HepG2 (cell line): Measurements from ENCODE around the gene TMEM156. TPM values are rescaled to one million over a fixed set of nuclear protein-coding genes. Genes with fewer than 3 reads are reported as not detected.

Experiments used
- ASH2L ChIP-seq: fragments of 300-600, 200-600 bp; sonication (generic); IDR thresholded peaks from 2 replicates; pipeline ENCODE4 v1.7.0; 2017; ENCODE audit warnings: low read depth, mild to moderate bottlenecking, moderate library complexity, mixed read lengths, low read length; ENCODE audit not compliant: insufficient read length
- CREB3 ChIP-seq: sonication (generic); formaldehyde crosslinking; IDR thresholded peaks from 2 replicates; pipeline ENCODE4 v1.5.0; 2020; ENCODE audit warnings: missing genetic modification reagents
- HES4 ChIP-seq: sonication (generic); formaldehyde crosslinking; IDR thresholded peaks from 2 replicates; pipeline ENCODE4 v1.9.0; 2021; ENCODE audit warnings: mild to moderate bottlenecking, missing genetic modification reagents, borderline replicate concordance
- KDM5A ChIP-seq: fragments of 200-600 bp; sonication (generic); IDR thresholded peaks from 2 replicates; pipeline ENCODE4 v1.7.0; 2018; ENCODE audit warnings: antibody characterized with exemption, mild to moderate bottlenecking, low read length, borderline replicate concordance
- MTA1 ChIP-seq: sonication (generic); formaldehyde crosslinking; IDR thresholded peaks from 2 replicates; pipeline ENCODE4 v1.4.0; 2020; ENCODE audit warnings: missing genetic modification reagents, mild to moderate bottlenecking, borderline replicate concordance
- NCOR1 ChIP-seq: fragments of 200-600 bp; sonication (generic); IDR thresholded peaks from 2 replicates; pipeline ENCODE4 v1.7.0; 2017; ENCODE audit warnings: antibody characterized with exemption, low read length, borderline replicate concordance
- POLR2A ChIP-seq, 2 experiments: IDR thresholded peaks; 2 replicates each; pipeline ENCODE4 v1.6.1; 2011; ENCODE audit warnings: low read depth in 2 of 2, low read length in 2 of 2, mild to moderate bottlenecking in 1 of 2, moderate library complexity in 1 of 2; ENCODE audit not compliant: insufficient read depth in 1 of 2
- POLR2G ChIP-seq: fragments of 200-400 bp; formaldehyde crosslinking; IDR thresholded peaks from 2 replicates; pipeline ENCODE4 v1.6.1; 2018; ENCODE audit warnings: mild to moderate bottlenecking, low read depth, low read length, moderate library complexity
- RBM39 ChIP-seq: fragments of 200-400 bp; formaldehyde crosslinking; IDR thresholded peaks from one replicate; pipeline ENCODE4 v1.6.1; 2018; ENCODE audit warnings: antibody characterized with exemption, mild to moderate bottlenecking, low read depth, low read length; ENCODE audit not compliant: poor library complexity, severe bottlenecking
- ZNF282 ChIP-seq: fragments of 450-650 bp; IDR thresholded peaks from 2 replicates; pipeline ENCODE4 v1.6.1; 2018; ENCODE audit not compliant: partially characterized antibody
- ZNF503 ChIP-seq: sonication (generic); formaldehyde crosslinking; IDR thresholded peaks from 2 replicates; pipeline ENCODE4 v1.4.0; 2020; ENCODE audit warnings: missing genetic modification reagents
- ZNF563 ChIP-seq: sonication (generic); formaldehyde crosslinking; IDR thresholded peaks from 2 replicates; pipeline ENCODE4 v1.8.0; 2022; ENCODE audit warnings: mild to moderate bottlenecking, moderate library complexity, missing genetic modification reagents
- ZNF644 ChIP-seq: IDR thresholded peaks from 2 replicates; pipeline ENCODE4 v1.6.1; 2016; ENCODE audit warnings: low read depth
- ZNF772 ChIP-seq: sonication (generic); formaldehyde crosslinking; IDR thresholded peaks from 2 replicates; pipeline ENCODE4 v1.5.0; 2020; ENCODE audit warnings: mild to moderate bottlenecking, missing genetic modification reagents
- ZNF788 ChIP-seq: sonication (generic); formaldehyde crosslinking; IDR thresholded peaks from 2 replicates; pipeline ENCODE4 v1.5.0; 2020; ENCODE audit warnings: mild to moderate bottlenecking, missing genetic modification reagents, borderline replicate concordance
- ZSCAN21 ChIP-seq: sonication (generic); formaldehyde crosslinking; IDR thresholded peaks from 2 replicates; pipeline ENCODE4 v1.8.0; 2022; ENCODE audit warnings: mild to moderate bottlenecking, missing genetic modification reagents, moderate library complexity, borderline replicate concordance
- polyA plus RNA-seq, 8 experiments: library from polyadenylated mRNA; depleted of rRNA in 3 of 8; stranded (reverse) in 7 of 8; unstranded in 1 of 8; fragments of >200 nt; fragmentation: Illumina TruSeq in 4 of 8; extraction: Trizol in 4 of 8; gene quantifications; 2 replicates each; pipeline versions ENCODE4 v1.2.1 to v1.2.3, GENCODE V29; 2011 to 2016; ENCODE audit warnings: low read depth in 4 of 8, missing spikeins in 1 of 8, mixed read lengths in 1 of 8; ENCODE audit not compliant: insufficient read depth in 1 of 8
- total RNA-seq, 5 experiments: library from RNA; depleted of rRNA; stranded (reverse); fragments of >200 nt; fragmentation: Illumina TruSeq; extraction: Trizol; gene quantifications; 2 replicates each; pipeline ENCODE4 v1.2.3, GENCODE V29; 2016; ENCODE audit warnings: low read depth in 1 of 5
- TF ChIP-seq, protein P1 (sequence below): sonication (generic); formaldehyde crosslinking; IDR thresholded peaks from 2 replicates; pipeline ENCODE4 v1.4.0; 2020; ENCODE audit warnings: missing genetic modification reagents
- TF ChIP-seq, protein P2 (sequence below): sonication (generic); formaldehyde crosslinking; IDR thresholded peaks from 2 replicates; pipeline ENCODE4 v1.4.0; 2020; ENCODE audit warnings: missing genetic modification reagents, mild to moderate bottlenecking, borderline replicate concordance

The TMEM156 gene
- total and polyA plus RNA-seq, 2 of the 13 experiments (the other 11 are each of a cell fraction or from before 2014, with no cell fraction given), result 1.6 TPM; not detected in 1

DNA sequence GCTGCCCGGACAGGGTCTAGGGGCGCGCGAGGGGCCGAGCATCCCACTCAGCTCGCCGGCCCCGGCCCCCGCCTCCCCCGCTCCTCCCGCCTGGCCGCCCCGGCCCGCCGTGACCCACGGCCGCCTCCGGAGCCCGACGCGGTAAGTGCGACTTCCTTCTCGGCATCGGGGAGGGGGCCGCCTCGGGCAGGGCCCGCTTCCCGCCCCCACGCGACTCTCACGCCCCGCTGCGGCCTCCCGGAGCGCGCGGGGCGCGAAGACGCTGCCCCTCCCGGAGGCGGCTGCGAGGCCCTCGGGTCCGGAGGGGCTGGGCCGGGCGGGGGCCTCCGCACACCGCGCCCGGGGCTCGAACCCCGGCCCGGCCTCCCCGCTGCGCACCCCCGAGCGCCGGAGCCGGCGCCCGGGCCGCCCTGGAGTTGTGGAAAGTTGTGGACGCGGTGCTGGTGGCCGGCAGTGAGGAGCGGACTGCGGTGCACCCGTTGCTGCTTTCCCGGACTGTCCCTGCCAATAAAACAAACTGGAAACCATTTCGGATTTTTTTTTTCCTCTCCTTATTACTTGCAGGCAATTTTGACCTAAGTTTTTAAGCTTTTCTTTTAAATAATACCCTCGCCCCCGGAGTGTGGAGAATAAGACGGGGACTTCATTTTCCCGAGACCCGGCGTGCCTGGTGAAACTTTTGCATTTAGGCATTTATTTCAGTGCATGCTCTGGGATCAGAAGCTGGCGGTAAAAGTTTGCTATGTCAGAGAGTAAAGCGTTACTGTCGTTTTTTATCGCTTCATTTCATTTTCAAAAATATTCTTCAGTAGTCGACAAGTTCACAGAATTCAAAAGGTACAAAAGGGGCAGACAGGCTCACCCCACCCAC, 13.0 kb upstream of the TMEM156 start (continued):
- TF ChIP-seq, protein P1, sequence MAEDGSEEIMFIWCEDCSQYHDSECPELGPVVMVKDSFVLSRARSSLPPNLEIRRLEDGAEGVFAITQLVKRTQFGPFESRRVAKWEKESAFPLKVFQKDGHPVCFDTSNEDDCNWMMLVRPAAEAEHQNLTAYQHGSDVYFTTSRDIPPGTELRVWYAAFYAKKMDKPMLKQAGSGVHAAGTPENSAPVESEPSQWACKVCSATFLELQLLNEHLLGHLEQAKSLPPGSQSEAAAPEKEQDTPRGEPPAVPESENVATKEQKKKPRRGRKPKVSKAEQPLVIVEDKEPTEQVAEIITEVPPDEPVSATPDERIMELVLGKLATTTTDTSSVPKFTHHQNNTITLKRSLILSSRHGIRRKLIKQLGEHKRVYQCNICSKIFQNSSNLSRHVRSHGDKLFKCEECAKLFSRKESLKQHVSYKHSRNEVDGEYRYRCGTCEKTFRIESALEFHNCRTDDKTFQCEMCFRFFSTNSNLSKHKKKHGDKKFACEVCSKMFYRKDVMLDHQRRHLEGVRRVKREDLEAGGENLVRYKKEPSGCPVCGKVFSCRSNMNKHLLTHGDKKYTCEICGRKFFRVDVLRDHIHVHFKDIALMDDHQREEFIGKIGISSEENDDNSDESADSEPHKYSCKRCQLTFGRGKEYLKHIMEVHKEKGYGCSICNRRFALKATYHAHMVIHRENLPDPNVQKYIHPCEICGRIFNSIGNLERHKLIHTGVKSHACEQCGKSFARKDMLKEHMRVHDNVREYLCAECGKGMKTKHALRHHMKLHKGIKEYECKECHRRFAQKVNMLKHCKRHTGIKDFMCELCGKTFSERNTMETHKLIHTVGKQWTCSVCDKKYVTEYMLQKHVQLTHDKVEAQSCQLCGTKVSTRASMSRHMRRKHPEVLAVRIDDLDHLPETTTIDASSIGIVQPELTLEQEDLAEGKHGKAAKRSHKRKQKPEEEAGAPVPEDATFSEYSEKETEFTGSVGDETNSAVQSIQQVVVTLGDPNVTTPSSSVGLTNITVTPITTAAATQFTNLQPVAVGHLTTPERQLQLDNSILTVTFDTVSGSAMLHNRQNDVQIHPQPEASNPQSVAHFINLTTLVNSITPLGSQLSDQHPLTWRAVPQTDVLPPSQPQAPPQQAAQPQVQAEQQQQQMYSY (CRISPR knock-in tag), result peak; percentile 32
- TF ChIP-seq ZSCAN21, result peak; percentile 61; the same call in 1 of the 2 replicates
- no peak for TF ChIP-seq RBM39
- peak; percentile 24; the same call in 1 of the 2 replicates for TF ChIP-seq POLR2G
- no peak for TF ChIP-seq NCOR1
- no peak for TF ChIP-seq CREB3
- no peak for TF ChIP-seq MTA1 (CRISPR knock-in tag)
- TF ChIP-seq, protein P2, sequence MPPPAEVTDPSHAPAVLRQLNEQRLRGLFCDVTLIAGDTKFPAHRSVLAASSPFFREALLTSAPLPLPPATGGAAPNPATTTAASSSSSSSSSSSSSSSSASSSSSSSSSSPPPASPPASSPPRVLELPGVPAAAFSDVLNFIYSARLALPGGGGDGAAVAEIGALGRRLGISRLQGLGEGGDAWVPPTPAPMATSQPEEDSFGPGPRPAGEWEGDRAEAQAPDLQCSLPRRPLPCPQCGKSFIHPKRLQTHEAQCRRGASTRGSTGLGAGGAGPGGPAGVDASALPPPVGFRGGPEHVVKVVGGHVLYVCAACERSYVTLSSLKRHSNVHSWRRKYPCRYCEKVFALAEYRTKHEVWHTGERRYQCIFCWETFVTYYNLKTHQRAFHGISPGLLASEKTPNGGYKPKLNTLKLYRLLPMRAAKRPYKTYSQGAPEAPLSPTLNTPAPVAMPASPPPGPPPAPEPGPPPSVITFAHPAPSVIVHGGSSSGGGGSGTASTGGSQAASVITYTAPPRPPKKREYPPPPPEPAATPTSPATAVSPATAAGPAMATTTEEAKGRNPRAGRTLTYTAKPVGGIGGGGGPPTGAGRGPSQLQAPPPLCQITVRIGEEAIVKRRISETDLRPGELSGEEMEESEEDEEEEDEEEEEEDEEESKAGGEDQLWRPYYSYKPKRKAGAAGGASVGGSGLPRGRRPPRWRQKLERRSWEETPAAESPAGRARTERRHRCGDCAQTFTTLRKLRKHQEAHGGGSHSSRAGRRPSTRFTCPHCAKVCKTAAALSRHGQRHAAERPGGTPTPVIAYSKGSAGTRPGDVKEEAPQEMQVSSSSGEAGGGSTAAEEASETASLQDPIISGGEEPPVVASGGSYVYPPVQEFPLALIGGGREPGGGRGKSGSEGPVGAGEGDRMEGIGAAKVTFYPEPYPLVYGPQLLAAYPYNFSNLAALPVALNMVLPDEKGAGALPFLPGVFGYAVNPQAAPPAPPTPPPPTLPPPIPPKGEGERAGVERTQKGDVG (CRISPR knock-in tag), result no peak
- no peak for TF ChIP-seq ZNF644
- 0 out of 2 replicates have a peak, but pooled peaks have one; percentile 32 for TF ChIP-seq HES4
- 0 out of 2 replicates have a peak, but pooled peaks have one; percentile 10 for TF ChIP-seq ZNF772 (CRISPR knock-in tag)
- peak; percentile 71; the same call in 1 of the 2 replicates for TF ChIP-seq ZNF563 (CRISPR knock-in tag)
- no peak for TF ChIP-seq ZNF503 (CRISPR knock-in tag)
- no peak for TF ChIP-seq ZNF788 (CRISPR knock-in tag)
- peak; percentile 42; the same call in 1 of the 2 replicates for TF ChIP-seq KDM5A
- peak; percentile 41 for TF ChIP-seq ASH2L
- TF ChIP-seq POLR2A (IDR thresholded peaks at IDR 0.05; ENCODE audit: insufficient read depth in 1 of 2, low read depth in 2 of 2, low read length in 2 of 2), result 0 out of 4 replicates have a peak, but pooled peaks of 1 of the 2 experiments have one; percentile 13
- TF ChIP-seq ZNF282, result no peak
